Loucy (cell line): Measurements from ENCODE around the gene LTBP1.
A peak's percentile ranks its signal among the peaks of the same experiment; 100 is the strongest.

ENCODE experiments used
- H2AFZ ChIP-seq: fragments of 200-600 bp; sonication (generic); 2 replicates; pipeline ENCODE4 v1.6.0; 2016; ENCODE audit warnings: antibody characterized with exemption, mild to moderate bottlenecking, low read length, moderate library complexity
- H3F3A ChIP-seq: fragments of 200-600 bp; 2 replicates; pipeline ENCODE4 v1.6.0; 2016; ENCODE audit warnings: antibody characterized with exemption, low read depth, mild to moderate bottlenecking
- H3K27me3 ChIP-seq: fragments of 200-600 bp; sonication (generic); 2 replicates; pipeline ENCODE4 v1.6.1; 2014; ENCODE audit warnings: low read length, mild to moderate bottlenecking; ENCODE audit not compliant: insufficient read depth, poor library complexity, severe bottlenecking
- H3K36me3 ChIP-seq: fragments of 200-600 bp; sonication (generic); 2 replicates; pipeline ENCODE4 v1.6.1; 2016; ENCODE audit warnings: low read length; ENCODE audit not compliant: insufficient read depth
- H3K4me1 ChIP-seq: fragments of 200-600 bp; sonication (generic); 2 replicates; pipeline ENCODE4 v1.5.1; 2014; ENCODE audit warnings: low read length, mild to moderate bottlenecking; ENCODE audit not compliant: insufficient read depth, poor library complexity, severe bottlenecking
- H3K4me2 ChIP-seq: fragments of 200-600 bp; sonication (generic); 2 replicates; pipeline ENCODE4 v1.6.0; 2014; ENCODE audit warnings: antibody characterized with exemption, low read length, low read depth, mild to moderate bottlenecking; ENCODE audit not compliant: poor library complexity, severe bottlenecking
- H3K4me3 ChIP-seq: fragments of 200-600 bp; sonication (generic); 2 replicates; pipeline ENCODE4 v1.5.1; 2014; ENCODE audit warnings: low read length, mild to moderate bottlenecking, mixed read lengths; ENCODE audit not compliant: poor library complexity, severe bottlenecking
- H3K79me2 ChIP-seq: fragments of 200-600 bp; sonication (generic); 2 replicates; pipeline ENCODE4 v1.6.1; 2014; ENCODE audit warnings: low read length; ENCODE audit not compliant: insufficient read depth
- H3K9ac ChIP-seq: fragments of 200-600 bp; sonication (generic); 2 replicates; pipeline ENCODE4 v1.6.0; 2014; ENCODE audit warnings: mild to moderate bottlenecking, low read depth, low read length, moderate library complexity; ENCODE audit not compliant: poor library complexity, severe bottlenecking
- H3K9me2 ChIP-seq: fragments of 200-600 bp; sonication (generic); replicated peaks from 2 replicates; pipeline ENCODE4 v1.6.1; 2016; ENCODE audit warnings: low read depth, low read length, mixed read lengths
- H3K9me3 ChIP-seq: fragments of 200-600 bp; sonication (generic); 2 replicates; pipeline ENCODE4 v1.6.1; 2014; ENCODE audit warnings: mild to moderate bottlenecking, antibody characterized with exemption, low read length, low read depth; ENCODE audit not compliant: insufficient read depth
- H4K20me1 ChIP-seq: fragments of 200-600 bp; sonication (generic); 2 replicates; pipeline ENCODE4 v1.6.0; 2014; ENCODE audit warnings: antibody characterized with exemption, low read length, mild to moderate bottlenecking; ENCODE audit not compliant: insufficient read depth, poor library complexity, severe bottlenecking
- CTCF ChIP-seq: fragments of 200-600 bp; sonication (generic); conservative IDR thresholded peaks from 2 replicates; pipeline ENCODE4 v1.5.1; 2014; ENCODE audit warnings: mild to moderate bottlenecking, antibody characterized with exemption, low read length
- EZH2phosphoT487 ChIP-seq: fragments of 200-600 bp; IDR thresholded peaks from 2 replicates; pipeline ENCODE4 v1.6.1; 2018; ENCODE audit warnings: antibody characterized with exemption, mild to moderate bottlenecking, moderate library complexity, borderline replicate concordance

LTBP1 gene

GRCh38 chr2:33215983-33216382, 269.2 kb downstream of the LTBP1 start:
- Histone ChIP-seq H2AFZ (no peak overlapping the region), H3K4me1 (peaks cover 86% of the 10 kb centered on the region), H3K79me2 (no peaks in the 10 kb centered on the region), H3K9me3 (no peaks in the 10 kb centered on the region), H3K4me2 (peak overlapping the region; percentile 36), H3K9ac (no peak overlapping the region), H3K4me3 (no peak overlapping the region), H3K27me3 (no peaks in the 10 kb centered on the region), H4K20me1 (no peaks in the 10 kb centered on the region), H3K9me2 (no peaks in the 10 kb centered on the region), H3K36me3 (no peaks in the 10 kb centered on the region), H3F3A (0 out of 2 replicates have a peak, but pooled peaks cover 3% of the 10 kb centered on the region)
- TF ChIP-seq CTCF (no peak), EZH2phosphoT487 (no peak)

GRCh38 chr2:33216508-33217182, 269.9 kb downstream of the LTBP1 start:
- H3K4me2 ChIP-seq: no peak overlapping the region
- H3K9me3 ChIP-seq: no peaks in the 10 kb centered on the region
- peaks cover 86% of the 10 kb centered on the region for H3K4me1 ChIP-seq
- no peaks in the 10 kb centered on the region for H3K27me3 ChIP-seq
- H3K36me3 ChIP-seq: no peaks in the 10 kb centered on the region
- H3F3A ChIP-seq: 0 out of 2 replicates have a peak, but pooled peaks cover 3% of the 10 kb centered on the region
- H3K79me2 ChIP-seq: no peaks in the 10 kb centered on the region
- no peak overlapping the region for H3K4me3 ChIP-seq
- no peaks in the 10 kb centered on the region for H3K9me2 ChIP-seq
- TF ChIP-seq CTCF (no peak), EZH2phosphoT487 (no peak)
- no peak overlapping the region for H2AFZ ChIP-seq
- no peak overlapping the region for H3K9ac ChIP-seq
- no peaks in the 10 kb centered on the region for H4K20me1 ChIP-seq

GRCh38 chr2:33217406-33217805, 270.7 kb downstream of the LTBP1 start:
- Histone ChIP-seq H3K36me3 (no peaks in the 10 kb centered on the region), H3K9me3 (no peaks in the 10 kb centered on the region), H3K9me2 (no peaks in the 10 kb centered on the region), H2AFZ (no peak overlapping the region), H3K9ac (no peak overlapping the region), H3K4me2 (no peak overlapping the region), H4K20me1 (no peaks in the 10 kb centered on the region), H3K79me2 (no peaks in the 10 kb centered on the region), H3K27me3 (no peaks in the 10 kb centered on the region), H3K4me1 (peaks cover 85% of the 10 kb centered on the region), H3F3A (0 out of 2 replicates have a peak, but pooled peaks cover 3% of the 10 kb centered on the region), H3K4me3 (no peak overlapping the region)
- TF ChIP-seq CTCF: no peak
- TF ChIP-seq EZH2phosphoT487: no peak
